ENCODE measurements around the gene MRM2. TPM values are rescaled to one million over a fixed set of nuclear protein-coding genes. Genes with fewer than 3 reads are reported as not detected.

Gene MRM2
- total and polyA plus RNA-seq, 2 experiments from 2014 or later = 14.8 to 31.3 TPM

GRCh38 chr7:2228921-2229320 is 13.1 kb downstream of the MRM2 start:
- Histone ChIP-seq H4K20me1 (ENCODE audit: insufficient read depth, poor library complexity, severe bottlenecking) (peaks cover 11% of the 10 kb centered on the region), H3K79me2 (peaks cover 34% of the 10 kb centered on the region), H2AFZ (no peak overlapping the region), H3K27ac (no peak overlapping the region), H3K4me3 (no peak overlapping the region), H3K9me3 (ENCODE audit: low read depth) (no peaks in the 10 kb centered on the region), H3K9me2 (replicated peaks; ENCODE audit: insufficient read depth) (no peaks in the 10 kb centered on the region), H3K4me1 (ENCODE audit: insufficient read depth) (peaks cover 9% of the 10 kb centered on the region), H3K36me3 (replicated peaks; ENCODE audit: insufficient read depth, low read depth) (no peaks in the 10 kb centered on the region), H3K4me2 (no peak overlapping the region), H3K27me3 (no peaks in the 10 kb centered on the region)
- WGBS (ENCODE audit: low lambda C conversion rate, missing lambda C conversion rate) = 89% methylated on average over 8 of the region's 8 CpGs
- no peak for DNase-seq (ENCODE audit: low spot score)
- TF ChIP-seq EZH2phosphoT487 (IDR thresholded peaks at IDR 0.05; ENCODE audit: low read depth, severe bottlenecking, unreplicated experiment) = no peak
- TF ChIP-seq EZH2 (IDR thresholded peaks at IDR 0.05; ENCODE audit: borderline replicate concordance) = no peak

GRCh38 chr7:2227699-2228098 is 14.3 kb downstream of the MRM2 start:
- H3K79me2 ChIP-seq = peaks cover 34% of the 10 kb centered on the region
- no peak overlapping the region for H3K4me3 ChIP-seq
- H3K9me3 ChIP-seq (ENCODE audit: low read depth) = no peaks in the 10 kb centered on the region
- H3K9me2 ChIP-seq (replicated peaks; ENCODE audit: insufficient read depth) = no peaks in the 10 kb centered on the region
- no peak for TF ChIP-seq EZH2phosphoT487 (IDR thresholded peaks at IDR 0.05; ENCODE audit: low read depth, severe bottlenecking, unreplicated experiment)
- TF ChIP-seq EZH2 (IDR thresholded peaks at IDR 0.05; ENCODE audit: borderline replicate concordance) = no peak
- no peak for TF ChIP-seq CTCF (IDR thresholded peaks at IDR 0.05; ENCODE audit: poor library complexity)
- peaks cover 9% of the 10 kb centered on the region for H3K4me1 ChIP-seq (ENCODE audit: insufficient read depth)
- 93% methylated on average over 15 of the region's 15 CpGs for WGBS (ENCODE audit: low lambda C conversion rate, missing lambda C conversion rate)
- H3K36me3 ChIP-seq (replicated peaks; ENCODE audit: insufficient read depth, low read depth) = no peaks in the 10 kb centered on the region
- H3K4me2 ChIP-seq = no peak overlapping the region
- H3K27ac ChIP-seq = no peak overlapping the region
- peaks cover 11% of the 10 kb centered on the region for H4K20me1 ChIP-seq (ENCODE audit: insufficient read depth, poor library complexity, severe bottlenecking)
- H2AFZ ChIP-seq = no peak overlapping the region
- DNase-seq (ENCODE audit: low spot score) = no peak
- no peaks in the 10 kb centered on the region for H3K27me3 ChIP-seq

- Histone ChIP-seq H3K4me2 (no peak overlapping the region), H4K20me1 (ENCODE audit: insufficient read depth, poor library complexity, severe bottlenecking) (peaks cover 1% of the 10 kb centered on the region), H3K27ac (no peak overlapping the region), H3K79me2 (peaks cover 17% of the 10 kb centered on the region), H3K9me3 (ENCODE audit: low read depth) (no peaks in the 10 kb centered on the region), H3K27me3 (no peaks in the 10 kb centered on the region), H3K9me2 (replicated peaks; ENCODE audit: insufficient read depth) (no peaks in the 10 kb centered on the region), H3K4me1 (ENCODE audit: insufficient read depth) (no peaks in the 10 kb centered on the region), H2AFZ (no peak overlapping the region), H3K36me3 (replicated peaks; ENCODE audit: insufficient read depth, low read depth) (no peaks in the 10 kb centered on the region), H3K4me3 (no peak overlapping the region)
- DNase-seq (ENCODE audit: low spot score) = no peak
- WGBS (ENCODE audit: low lambda C conversion rate, missing lambda C conversion rate) = 97% methylated on average over 13 of the region's 13 CpGs
- TF ChIP-seq EZH2phosphoT487 (IDR thresholded peaks at IDR 0.05; ENCODE audit: low read depth, severe bottlenecking, unreplicated experiment) (no peak), CTCF (IDR thresholded peaks at IDR 0.05; ENCODE audit: poor library complexity) (no peak), EZH2 (IDR thresholded peaks at IDR 0.05; ENCODE audit: borderline replicate concordance) (no peak)
Measured at GRCh38 chr7:2225830-2226229, 16.2 kb downstream of the MRM2 start.

- H3K9me2 ChIP-seq (replicated peaks; ENCODE audit: insufficient read depth) = no peaks in the 10 kb centered on the region
- H3K36me3 ChIP-seq (replicated peaks; ENCODE audit: insufficient read depth, low read depth) = no peaks in the 10 kb centered on the region
- H3K9me3 ChIP-seq (ENCODE audit: low read depth) = no peaks in the 10 kb centered on the region
- no peak overlapping the region for H2AFZ ChIP-seq
- no peak for TF ChIP-seq CTCF (IDR thresholded peaks at IDR 0.05; ENCODE audit: poor library complexity)
- TF ChIP-seq EZH2phosphoT487 (IDR thresholded peaks at IDR 0.05; ENCODE audit: low read depth, severe bottlenecking, unreplicated experiment) = no peak
- TF ChIP-seq EZH2 (IDR thresholded peaks at IDR 0.05; ENCODE audit: borderline replicate concordance) = no peak
- no peak overlapping the region for H3K4me3 ChIP-seq
- H3K27me3 ChIP-seq = no peaks in the 10 kb centered on the region
- H4K20me1 ChIP-seq (ENCODE audit: insufficient read depth, poor library complexity, severe bottlenecking) = no peaks in the 10 kb centered on the region
- H3K27ac ChIP-seq = no peak overlapping the region
- 95% methylated on average over 14 of the region's 14 CpGs for WGBS (ENCODE audit: low lambda C conversion rate, missing lambda C conversion rate)
- no peak for DNase-seq (ENCODE audit: low spot score)
- H3K79me2 ChIP-seq = peaks cover 13% of the 10 kb centered on the region
- no peaks in the 10 kb centered on the region for H3K4me1 ChIP-seq (ENCODE audit: insufficient read depth)
- H3K4me2 ChIP-seq = no peak overlapping the region
Measured at GRCh38 chr7:2225336-2225735, 16.7 kb downstream of the MRM2 start.

All from hepatocyte (in vitro differentiated cells).